K562 (cell line): ENCODE data around the gene CBLIF. TPM values are rescaled to one million over a fixed set of nuclear protein-coding genes. Genes with fewer than 3 reads are reported as not detected.

Experiments used
- ATAC-seq: fragments of 200-7000 bp; cut with Tn5 transposase; 3 replicates; pipeline ENCODE4 v1.9.1; 2020; ENCODE audit warnings: moderate library complexity
- BruUV-seq: library from RNA; stranded (reverse); fragments of 400-500 nt; replicated peaks from 2 replicates; lab custom pipeline; 2021; lab: Mats Ljungman, UMichigan
- CTCF ChIA-PET: fragments of 300-600 bp; formaldehyde crosslinking; extraction: SDS; loops from one replicate; lab custom pipeline; 2021; ENCODE audit warnings: low intra/inter-chr PET ratio; lab: Yijun Ruan, JAX
- POLR2A ChIA-PET: fragments of 300-600, 350-650 bp; sonication (Branson Sonifier 250); formaldehyde crosslinking; extraction: SDS; loops from one replicate; lab custom pipeline; 2021; ENCODE audit warnings: antibody characterized with exemption, inconsistent platforms; lab: Yijun Ruan, JAX
- DNase-seq, 4 experiments: peaks; one replicate each; pipeline versions ENCODE4 v3.0.0 to v3.0.0-alpha.2; 2011 to 2018; ENCODE audit warnings: low spot score in 3 of 4, mixed read lengths in 3 of 4; ENCODE audit errors: extremely low read depth in 1 of 4
- FAIRE-seq: peaks from 2 replicates; lab custom pipeline; 2011; peaks lifted over from hg19 to GRCh38; lab: Jason Lieb, UNC
- H2AFZ ChIP-seq: 2 replicates; pipeline ENCODE4 v1.6.0; 2011; ENCODE audit warnings: low read depth, low read length, control low read depth, inconsistent platforms
- H3K27ac ChIP-seq: fragments of 200-600 bp; 3 replicates; pipeline ENCODE4 v1.8.0; 2011; ENCODE audit warnings: low read depth, mild to moderate bottlenecking, control low read depth, inconsistent platforms, low read length, moderate library complexity, mixed read lengths; ENCODE audit errors: extremely low read depth
- H3K27me3 ChIP-seq, 2 experiments: fragments of 300-600 bp in 1 of 2; 2 replicates in 1 of 2; 3 replicates in 1 of 2; pipeline versions ENCODE4 v1.6.0 to v1.8.0; 2011; ENCODE audit warnings: inconsistent platforms in 2 of 2, low read length in 2 of 2, mild to moderate bottlenecking in 1 of 2, mixed read lengths in 1 of 2, moderate library complexity in 1 of 2; ENCODE audit not compliant: control insufficient read depth in 2 of 2, insufficient read depth in 2 of 2
- H3K36me3 ChIP-seq: fragments of 300-600 bp; 3 replicates; pipeline ENCODE4 v1.8.0; 2011; ENCODE audit warnings: mild to moderate bottlenecking, low read length, inconsistent platforms; ENCODE audit not compliant: control insufficient read depth, insufficient read depth
- H3K4me1 ChIP-seq, 2 experiments: fragments of 200-600 bp in 1 of 2; replicated peaks in 1 of 2; 2 replicates in 1 of 2; 3 replicates in 1 of 2; pipeline versions ENCODE4 v1.5.1 to v1.8.0; 2011; ENCODE audit warnings: inconsistent platforms in 2 of 2, low read length in 2 of 2, mild to moderate bottlenecking in 1 of 2, mixed read lengths in 1 of 2, moderate library complexity in 1 of 2; ENCODE audit not compliant: control insufficient read depth in 2 of 2, insufficient read depth in 2 of 2
- H3K4me2 ChIP-seq: 2 replicates; pipeline ENCODE4 v1.6.1; 2011; ENCODE audit warnings: low read length, control low read depth, inconsistent platforms, mixed read lengths; ENCODE audit not compliant: insufficient read depth
- H3K4me3 ChIP-seq: fragments of 200-600 bp; sonication (generic), shearing (Covaris generic); 2 replicates; pipeline ENCODE4 v1.5.1; 2016; ENCODE audit warnings: control low read depth, inconsistent platforms
- H3K79me2 ChIP-seq: fragments of 200-600 bp; 3 replicates; pipeline ENCODE4 v1.8.0; 2011; ENCODE audit warnings: low read length, inconsistent platforms; ENCODE audit not compliant: control insufficient read depth, insufficient read depth
- H3K9ac ChIP-seq, 2 experiments: 2 replicates each; pipeline versions ENCODE4 v1.6.0 to v1.6.1; 2011; ENCODE audit warnings: low read depth in 2 of 2, low read length in 2 of 2, control low read depth in 1 of 2, inconsistent platforms in 1 of 2, mild to moderate bottlenecking in 1 of 2, mixed read lengths in 1 of 2; ENCODE audit not compliant: insufficient read depth in 1 of 2
- H3K9me1 ChIP-seq: one replicate; pipeline ENCODE4 v1.6.0; 2011; ENCODE audit warnings: inconsistent platforms, mild to moderate bottlenecking, low read length, moderate library complexity; ENCODE audit not compliant: control insufficient read depth, insufficient read depth
- H3K9me3 ChIP-seq: replicated peaks from 2 replicates; pipeline ENCODE4 v1.5.1; 2011; ENCODE audit warnings: low read depth, low read length, inconsistent platforms; ENCODE audit not compliant: control insufficient read depth, insufficient read depth
- H4K20me1 ChIP-seq: replicated peaks from 2 replicates; pipeline ENCODE4 v1.6.1; 2011; ENCODE audit warnings: low read length, inconsistent platforms, mixed read lengths; ENCODE audit not compliant: control insufficient read depth, insufficient read depth
- FOS ChIP-seq: IDR thresholded peaks from 3 replicates; pipeline ENCODE4 v1.6.1; 2011; ENCODE audit not compliant: insufficient read length; ENCODE audit errors: extremely low read depth
- HDAC1 ChIP-seq, 2 experiments: fragments of 450-650 bp; IDR thresholded peaks; 2 replicates each; pipeline ENCODE4 v1.6.1; 2016 to 2017; ENCODE audit warnings: inconsistent platforms in 1 of 2, mild to moderate bottlenecking in 1 of 2, moderate library complexity in 1 of 2
- HDAC3 ChIP-seq: fragments of 450-650 bp; IDR thresholded peaks from 2 replicates; pipeline ENCODE4 v1.6.1; 2018; ENCODE audit warnings: borderline replicate concordance, mild to moderate bottlenecking, moderate library complexity; ENCODE audit not compliant: partially characterized antibody
- KDM1A ChIP-seq, 2 experiments: fragments of 450-650 bp; IDR thresholded peaks; 2 replicates each; pipeline ENCODE4 v1.6.1; 2016; ENCODE audit warnings: mild to moderate bottlenecking in 2 of 2
- MTA1 ChIP-seq: fragments of 450-650 bp; IDR thresholded peaks from 2 replicates; pipeline ENCODE4 v1.6.1; 2017; ENCODE audit warnings: borderline replicate concordance
- NCOA1 ChIP-seq: fragments of 450-650 bp; IDR thresholded peaks from 2 replicates; pipeline ENCODE4 v1.6.1; 2016; ENCODE audit warnings: low read depth
- NEUROD1 ChIP-seq: fragments of 150-350 bp; IDR thresholded peaks from 2 replicates; pipeline ENCODE4 v1.6.1; 2014; ENCODE audit warnings: borderline replicate concordance, low read length, low read depth; ENCODE audit not compliant: partially characterized antibody
- TBP ChIP-seq: optimal IDR thresholded peaks from 2 replicates; pipeline ENCODE3; 2011; ENCODE audit warnings: low read depth, low read length, improper control_type of control experiment
- WGBS: fragments of 100-300 bp; shearing (Covaris generic); methylation state at CpG from one replicate; pipeline ENCODE4 v1.1.6; 2016; ENCODE audit warnings: low coverage, mixed read lengths; ENCODE audit not compliant: insufficient coverage; ENCODE audit errors: missing lambda C conversion rate; 5-methylcytosine and 5-hydroxymethylcytosine counted together
- in situ Hi-C: fragments of 300-500 bp; cut with MboI; formaldehyde crosslinking; loops from 4 replicates; pipeline ENCODE4 v1.15.0; 2018; ENCODE audit warnings: inconsistent platforms, mixed read lengths
- intact Hi-C: fragments of 100-400 bp; cut with micrococcal nuclease; formaldehyde crosslinking; loops from 2 replicates; pipeline ENCODE4 v1.14.2; 2022
- polyA plus RNA-seq, 8 experiments: library from polyadenylated mRNA; depleted of rRNA in 4 of 8; stranded (reverse) in 5 of 8; unstranded in 3 of 8; fragments of >200 nt; fragmentation: Nextera tagmentation in 2 of 8; fragmentation: Illumina TruSeq in 1 of 8; extraction: Ambion mirVana in 2 of 8; extraction: Trizol in 1 of 8; gene quantifications; 2 replicates each; pipeline versions ENCODE4 v1.2.1 to v1.2.3, GENCODE V29; 2011 to 2014; ENCODE audit warnings: inconsistent platforms in 1 of 8, missing spikeins in 1 of 8
- total RNA-seq, 7 experiments: library from RNA; depleted of rRNA in 6 of 7; stranded (reverse); fragments of >200 nt in 6 of 7; fragmentation: Illumina TruSeq in 2 of 7; extraction: Trizol in 2 of 7; gene quantifications; 2 replicates each; pipeline versions ENCODE4 v1.2.1 to v1.2.3, GENCODE V29; 2011 to 2021; ENCODE audit warnings: low replicate concordance in 1 of 7
- TF ChIP-seq, protein P1 (sequence below): fragments of 250-450 bp; sonication (Bioruptor Pico); IDR thresholded peaks from 2 replicates; pipeline ENCODE4 v1.6.1; 2021; ENCODE audit warnings: mild to moderate bottlenecking
- TF ChIP-seq, protein P2 (sequence below): fragments of 150-350 bp; IDR thresholded peaks from 2 replicates; pipeline ENCODE4 v1.6.1; 2014; ENCODE audit warnings: low read depth, mild to moderate bottlenecking, low read length, borderline replicate concordance
- TF ChIP-seq, protein P3 (sequence below): sonication (generic); IDR thresholded peaks from 2 replicates; pipeline ENCODE4 v1.6.1; 2016
- TF ChIP-seq, protein P4 (sequence below): fragments of 250-450 bp; sonication (Bioruptor Pico); IDR thresholded peaks from 2 replicates; pipeline ENCODE4 v1.4.0; 2020; ENCODE audit warnings: mild to moderate bottlenecking, moderate library complexity

CBLIF gene
- total and polyA plus RNA-seq, 9 of the 15 experiments (the other 6 are each of a cell fraction or from before 2014, with no cell fraction given), result 0.07 to 0.83 (median 0.54) TPM

DNA sequence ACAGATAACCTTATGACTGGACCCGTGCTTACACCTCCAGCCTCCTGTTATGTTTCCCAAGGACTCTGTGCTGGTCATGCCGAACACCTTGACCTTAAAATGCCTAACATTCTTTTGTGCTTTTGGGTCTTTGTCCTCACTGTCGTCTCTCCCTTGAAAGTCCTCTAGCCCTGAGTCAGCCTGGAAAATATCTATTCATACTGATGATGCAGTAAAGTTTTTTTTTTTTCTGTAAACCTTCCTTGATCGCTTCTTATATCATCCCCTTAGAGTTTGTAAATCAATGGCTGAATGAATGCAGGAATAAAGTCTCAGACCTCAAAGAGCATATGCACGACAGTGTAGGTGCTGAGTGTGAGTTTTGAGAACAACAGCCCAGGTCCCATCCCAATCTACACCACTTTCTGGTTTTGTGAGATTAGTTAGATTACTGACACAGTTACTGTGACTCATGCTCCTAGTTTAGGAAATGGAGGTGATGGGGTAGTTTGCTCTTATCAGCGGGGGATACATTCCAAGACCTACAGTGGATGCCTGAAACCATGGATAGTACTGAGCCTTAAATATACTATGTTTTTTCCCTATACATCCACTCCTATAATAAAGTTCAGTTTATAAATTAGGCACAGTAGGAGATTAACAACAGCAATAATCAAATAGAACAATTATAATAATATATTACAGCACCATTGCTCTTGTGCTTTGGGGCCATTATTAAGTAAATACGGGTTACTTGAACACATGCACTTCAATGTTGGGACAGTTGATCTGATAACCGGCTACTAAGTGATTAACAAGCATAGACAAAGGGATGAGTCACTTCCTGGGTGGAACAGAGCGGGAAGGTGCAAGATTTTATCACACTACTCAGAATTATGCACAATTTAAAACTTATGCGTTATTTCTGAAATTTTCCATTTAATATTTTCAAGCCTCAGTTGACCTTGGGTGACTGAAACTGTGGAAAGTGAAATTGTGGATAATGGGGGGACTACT is 12.4 kb upstream of the CBLIF start:
- WGBS, result 3% methylated on average over 10 of the region's 10 CpGs
- H3K36me3 ChIP-seq, result no peaks in the 10 kb centered on the region
- H3K27ac ChIP-seq, result peak overlapping the region; percentile 97
- in situ Hi-C loops, result no loop called here
- no TSS peak for BruUV-seq
- DNase-seq, result peak; percentile 60 to 86 (median 73)
- peak overlapping the region; percentile 79 for H2AFZ ChIP-seq
- no peaks in the 10 kb centered on the region for H3K27me3 ChIP-seq
- H3K9me1 ChIP-seq, result no peaks in the 10 kb centered on the region
- intact Hi-C loops, result no loop called here
- CTCF ChIA-PET, result no interaction called here
- peak overlapping the region; percentile 65 for H3K4me2 ChIP-seq
- peak; percentile 85 for ATAC-seq
- H3K9ac ChIP-seq, result peak overlapping the region in 1 of 2 experiments; percentile 66; a peak in 2 of 4 replicates
- no peaks in the 10 kb centered on the region for H3K79me2 ChIP-seq
- H3K9me3 ChIP-seq, result 0 out of 2 replicates have a peak, but pooled peaks cover under 1% of the 10 kb centered on the region
- no peak overlapping the region for H3K4me3 ChIP-seq
- POLR2A ChIA-PET, result interaction anchor here (0.6 kb wide), 1 partner anchor 12 kb away, joined by 3 read pairs; no protein-coding TSS in a partner anchor
- no peaks in the 10 kb centered on the region for H4K20me1 ChIP-seq
- H3K4me1 ChIP-seq, result peaks cover 11 to 53% of the 10 kb centered on the region in 2 experiments; a peak in 4 of 5 replicates
- FAIRE-seq, result peak; percentile 89
- TF ChIP-seq HDAC3 (peak; percentile 57), MTA1 (0 out of 2 replicates have a peak, but pooled peaks have one; percentile 16), KDM1A (IDR thresholded peaks at IDR 0.05) (peak; percentile 63 to 72; a peak in 3 of 4 replicates), TBP (no peak), NEUROD1 (peak; percentile 42), FOS (peak; percentile 69), HDAC1 (IDR thresholded peaks at IDR 0.05) (0 out of 4 replicates have a peak, but pooled peaks of 1 of the 2 experiments have one; percentile 24), NCOA1 (0 out of 2 replicates have a peak, but pooled peaks have one; percentile 15)
- TF ChIP-seq, protein P1, sequence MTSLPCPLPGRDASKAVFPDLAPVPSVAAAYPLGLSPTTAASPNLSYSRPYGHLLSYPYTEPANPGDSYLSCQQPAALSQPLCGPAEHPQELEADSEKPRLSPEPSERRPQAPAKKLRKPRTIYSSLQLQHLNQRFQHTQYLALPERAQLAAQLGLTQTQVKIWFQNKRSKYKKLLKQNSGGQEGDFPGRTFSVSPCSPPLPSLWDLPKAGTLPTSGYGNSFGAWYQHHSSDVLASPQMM (CRISPR knock-in tag), result no peak
- TF ChIP-seq, protein P2, sequence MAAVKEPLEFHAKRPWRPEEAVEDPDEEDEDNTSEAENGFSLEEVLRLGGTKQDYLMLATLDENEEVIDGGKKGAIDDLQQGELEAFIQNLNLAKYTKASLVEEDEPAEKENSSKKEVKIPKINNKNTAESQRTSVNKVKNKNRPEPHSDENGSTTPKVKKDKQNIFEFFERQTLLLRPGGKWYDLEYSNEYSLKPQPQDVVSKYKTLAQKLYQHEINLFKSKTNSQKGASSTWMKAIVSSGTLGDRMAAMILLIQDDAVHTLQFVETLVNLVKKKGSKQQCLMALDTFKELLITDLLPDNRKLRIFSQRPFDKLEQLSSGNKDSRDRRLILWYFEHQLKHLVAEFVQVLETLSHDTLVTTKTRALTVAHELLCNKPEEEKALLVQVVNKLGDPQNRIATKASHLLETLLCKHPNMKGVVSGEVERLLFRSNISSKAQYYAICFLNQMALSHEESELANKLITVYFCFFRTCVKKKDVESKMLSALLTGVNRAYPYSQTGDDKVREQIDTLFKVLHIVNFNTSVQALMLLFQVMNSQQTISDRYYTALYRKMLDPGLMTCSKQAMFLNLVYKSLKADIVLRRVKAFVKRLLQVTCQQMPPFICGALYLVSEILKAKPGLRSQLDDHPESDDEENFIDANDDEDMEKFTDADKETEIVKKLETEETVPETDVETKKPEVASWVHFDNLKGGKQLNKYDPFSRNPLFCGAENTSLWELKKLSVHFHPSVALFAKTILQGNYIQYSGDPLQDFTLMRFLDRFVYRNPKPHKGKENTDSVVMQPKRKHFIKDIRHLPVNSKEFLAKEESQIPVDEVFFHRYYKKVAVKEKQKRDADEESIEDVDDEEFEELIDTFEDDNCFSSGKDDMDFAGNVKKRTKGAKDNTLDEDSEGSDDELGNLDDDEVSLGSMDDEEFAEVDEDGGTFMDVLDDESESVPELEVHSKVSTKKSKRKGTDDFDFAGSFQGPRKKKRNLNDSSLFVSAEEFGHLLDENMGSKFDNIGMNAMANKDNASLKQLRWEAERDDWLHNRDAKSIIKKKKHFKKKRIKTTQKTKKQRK, result no peak
- TF ChIP-seq, protein P3, sequence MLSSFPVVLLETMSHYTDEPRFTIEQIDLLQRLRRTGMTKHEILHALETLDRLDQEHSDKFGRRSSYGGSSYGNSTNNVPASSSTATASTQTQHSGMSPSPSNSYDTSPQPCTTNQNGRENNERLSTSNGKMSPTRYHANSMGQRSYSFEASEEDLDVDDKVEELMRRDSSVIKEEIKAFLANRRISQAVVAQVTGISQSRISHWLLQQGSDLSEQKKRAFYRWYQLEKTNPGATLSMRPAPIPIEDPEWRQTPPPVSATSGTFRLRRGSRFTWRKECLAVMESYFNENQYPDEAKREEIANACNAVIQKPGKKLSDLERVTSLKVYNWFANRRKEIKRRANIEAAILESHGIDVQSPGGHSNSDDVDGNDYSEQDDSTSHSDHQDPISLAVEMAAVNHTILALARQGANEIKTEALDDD, result peak; percentile 98
- TF ChIP-seq, protein P4, sequence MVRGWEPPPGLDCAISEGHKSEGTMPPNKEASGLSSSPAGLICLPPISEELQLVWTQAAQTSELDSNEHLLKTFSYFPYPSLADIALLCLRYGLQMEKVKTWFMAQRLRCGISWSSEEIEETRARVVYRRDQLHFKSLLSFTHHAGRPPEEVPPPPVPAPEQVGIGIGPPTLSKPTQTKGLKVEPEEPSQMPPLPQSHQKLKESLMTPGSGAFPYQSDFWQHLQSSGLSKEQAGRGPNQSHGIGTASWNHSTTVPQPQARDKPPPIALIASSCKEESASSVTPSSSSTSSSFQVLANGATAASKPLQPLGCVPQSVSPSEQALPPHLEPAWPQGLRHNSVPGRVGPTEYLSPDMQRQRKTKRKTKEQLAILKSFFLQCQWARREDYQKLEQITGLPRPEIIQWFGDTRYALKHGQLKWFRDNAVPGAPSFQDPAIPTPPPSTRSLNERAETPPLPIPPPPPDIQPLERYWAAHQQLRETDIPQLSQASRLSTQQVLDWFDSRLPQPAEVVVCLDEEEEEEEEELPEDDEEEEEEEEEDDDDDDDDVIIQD (CRISPR knock-in tag), result no peak
